Psoas muscle (tissue), 8 donors: ENCODE data around the gene WDR18. TPM values are rescaled to one million over a fixed set of nuclear protein-coding genes. Genes with fewer than 3 reads are reported as not detected.

Experiments used
- ATAC-seq, 4 donors: fragments of 200-7000 bp; cut with Tn5 transposase; one replicate each; pipeline ENCODE4 v1.9.1; 2020; ENCODE audit warnings: moderate library complexity in 3 of 4, mild to moderate bottlenecking in 2 of 4
- DNase-seq, 2 donors: peaks; one replicate each; pipeline ENCODE4 v3.0.0-alpha.2; 2020
- H3K27ac ChIP-seq: fragments of 200-600 bp; one replicate; pipeline ENCODE4 v1.8.0; 2022
- H3K27me3 ChIP-seq, 3 donors: fragments of 200-600 bp in 1 of 3; one replicate each; pipeline versions ENCODE4 v1.6.1 to v1.8.0; 2013 to 2022; ENCODE audit warnings: low read length in 2 of 3, mild to moderate bottlenecking in 2 of 3, moderate library complexity in 1 of 3; ENCODE audit not compliant: insufficient read depth in 3 of 3
- H3K36me3 ChIP-seq, 2 donors: fragments of 200-600 bp in 1 of 2; one replicate each; pipeline versions ENCODE4 v1.6.1 to v1.8.0; 2013 to 2022; ENCODE audit warnings: low read depth in 1 of 2, mild to moderate bottlenecking in 1 of 2, moderate library complexity in 1 of 2; ENCODE audit not compliant: insufficient read depth in 1 of 2
- H3K4me1 ChIP-seq: fragments of 200-600 bp; one replicate; pipeline ENCODE4 v1.8.0; 2022
- H3K4me3 ChIP-seq: fragments of 200-600 bp; one replicate; pipeline ENCODE4 v1.8.0; 2022; ENCODE audit warnings: mild to moderate bottlenecking
- H3K9me3 ChIP-seq: fragments of 200-600 bp; one replicate; pipeline ENCODE4 v1.8.0; 2022
- WGBS, 3 donors: extraction: QIAGEN DNeasy Blood & Tissue Kit; methylation state at CpG; one replicate each; pipeline versions ENCODE4 v1.1.6 to v1.1.7; 2013; 5-methylcytosine and 5-hydroxymethylcytosine counted together
- intact Hi-C, 2 donors: fragments of 100-400 bp; cut with DNase I; formaldehyde crosslinking; loops; one replicate each; pipeline versions ENCODE4 v1.11.0 to v1.14.2; 2022
- polyA plus RNA-seq, 3 donors: library from polyadenylated mRNA; stranded (reverse); fragments of 200-250 nt; gene quantifications; one replicate each; pipeline ENCODE4 v1.2.3, GENCODE V29; 2013
- total RNA-seq, 4 donors: library from RNA; stranded (reverse); fragmentation: NEBNext Ultra II Directional in 2 of 4; extraction: Animal tissue kit (Norgen Biotek cat#: 25700) in 2 of 4; gene quantifications; one replicate each; pipeline versions ENCODE4 v1.2.1 to v1.2.4, GENCODE V29; 2021 to 2023
- TF ChIP-seq, protein P1 (sequence below): fragments of 200-600 bp; IDR thresholded peaks from one replicate; pipeline ENCODE4 v1.8.0; 2022; ENCODE audit warnings: antibody characterized with exemption
- donor health status: healthy with polysubstance abuse.
- donor health status: DM: no; HTN: no; CAD: no; lungs with moderate emphysema.
- donor health status: Bipolar disorder and iron deficiency.
- donor health status: healthy.
- donor health status: DM: yes; HTN: yes; CAD: no.
- donor health status: DM: no; HTN: no; CAD: no.
- donor health status: DM: no; HTN: no; CAD: no.
- donor health status: DM: yes; HTN: yes; CAD: no.

The WDR18 gene
- total and polyA plus RNA-seq, 7 donors = 17.4 to 77.9 (median 28.0) TPM

DNA sequence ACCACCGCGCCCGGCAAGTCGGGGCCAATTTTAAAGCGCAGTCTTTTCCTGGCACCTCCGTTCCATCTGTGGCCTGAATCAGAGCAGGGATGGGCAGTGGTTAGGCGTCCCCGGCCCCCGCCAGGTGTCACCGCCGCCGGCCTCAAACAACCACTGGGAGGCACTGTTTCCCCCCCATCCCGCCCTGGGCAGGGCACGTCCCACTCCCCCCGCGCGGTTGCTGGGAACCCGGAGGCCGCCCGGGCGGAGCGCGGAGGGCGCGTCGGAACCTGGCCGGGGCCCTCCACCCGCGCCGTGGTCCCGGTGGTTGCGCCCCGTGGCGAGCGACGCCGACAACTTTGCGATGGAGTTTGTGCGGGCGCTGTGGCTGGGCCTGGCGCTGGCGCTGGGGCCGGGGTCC lies 15.9 kb downstream of the WDR18 start, which contains the start of gene GRIN3B:
GRIN3B (plus strand) TSS at position 325 of the 400 bp plus-strand sequence; CDS start at position 344, 19 bp downstream.
- TF ChIP-seq, protein P1, sequence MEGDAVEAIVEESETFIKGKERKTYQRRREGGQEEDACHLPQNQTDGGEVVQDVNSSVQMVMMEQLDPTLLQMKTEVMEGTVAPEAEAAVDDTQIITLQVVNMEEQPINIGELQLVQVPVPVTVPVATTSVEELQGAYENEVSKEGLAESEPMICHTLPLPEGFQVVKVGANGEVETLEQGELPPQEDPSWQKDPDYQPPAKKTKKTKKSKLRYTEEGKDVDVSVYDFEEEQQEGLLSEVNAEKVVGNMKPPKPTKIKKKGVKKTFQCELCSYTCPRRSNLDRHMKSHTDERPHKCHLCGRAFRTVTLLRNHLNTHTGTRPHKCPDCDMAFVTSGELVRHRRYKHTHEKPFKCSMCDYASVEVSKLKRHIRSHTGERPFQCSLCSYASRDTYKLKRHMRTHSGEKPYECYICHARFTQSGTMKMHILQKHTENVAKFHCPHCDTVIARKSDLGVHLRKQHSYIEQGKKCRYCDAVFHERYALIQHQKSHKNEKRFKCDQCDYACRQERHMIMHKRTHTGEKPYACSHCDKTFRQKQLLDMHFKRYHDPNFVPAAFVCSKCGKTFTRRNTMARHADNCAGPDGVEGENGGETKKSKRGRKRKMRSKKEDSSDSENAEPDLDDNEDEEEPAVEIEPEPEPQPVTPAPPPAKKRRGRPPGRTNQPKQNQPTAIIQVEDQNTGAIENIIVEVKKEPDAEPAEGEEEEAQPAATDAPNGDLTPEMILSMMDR = peak; percentile 31
- WGBS, 3 donors = 1 to 2% (median 1%) methylated on average over 31 to 43 of the region's 43 CpGs
- no peak within 1 kb of the TSS for H3K27ac ChIP-seq
- H3K36me3 ChIP-seq = no peaks in the 10 kb centered on the region
- peak; percentile 66 to 76 for DNase-seq
- H3K9me3 ChIP-seq = no peaks in the 10 kb centered on the region
- H3K4me1 ChIP-seq = no peaks in the 10 kb centered on the region
- intact Hi-C loops = no loop called here
- H3K27me3 ChIP-seq = peaks cover 0 to 76% (median 31%) of the 10 kb centered on the region in 3 donors
- no peak within 1 kb of the TSS for H3K4me3 ChIP-seq
- peak; percentile 19 to 46 (median 40) for ATAC-seq

DNA sequence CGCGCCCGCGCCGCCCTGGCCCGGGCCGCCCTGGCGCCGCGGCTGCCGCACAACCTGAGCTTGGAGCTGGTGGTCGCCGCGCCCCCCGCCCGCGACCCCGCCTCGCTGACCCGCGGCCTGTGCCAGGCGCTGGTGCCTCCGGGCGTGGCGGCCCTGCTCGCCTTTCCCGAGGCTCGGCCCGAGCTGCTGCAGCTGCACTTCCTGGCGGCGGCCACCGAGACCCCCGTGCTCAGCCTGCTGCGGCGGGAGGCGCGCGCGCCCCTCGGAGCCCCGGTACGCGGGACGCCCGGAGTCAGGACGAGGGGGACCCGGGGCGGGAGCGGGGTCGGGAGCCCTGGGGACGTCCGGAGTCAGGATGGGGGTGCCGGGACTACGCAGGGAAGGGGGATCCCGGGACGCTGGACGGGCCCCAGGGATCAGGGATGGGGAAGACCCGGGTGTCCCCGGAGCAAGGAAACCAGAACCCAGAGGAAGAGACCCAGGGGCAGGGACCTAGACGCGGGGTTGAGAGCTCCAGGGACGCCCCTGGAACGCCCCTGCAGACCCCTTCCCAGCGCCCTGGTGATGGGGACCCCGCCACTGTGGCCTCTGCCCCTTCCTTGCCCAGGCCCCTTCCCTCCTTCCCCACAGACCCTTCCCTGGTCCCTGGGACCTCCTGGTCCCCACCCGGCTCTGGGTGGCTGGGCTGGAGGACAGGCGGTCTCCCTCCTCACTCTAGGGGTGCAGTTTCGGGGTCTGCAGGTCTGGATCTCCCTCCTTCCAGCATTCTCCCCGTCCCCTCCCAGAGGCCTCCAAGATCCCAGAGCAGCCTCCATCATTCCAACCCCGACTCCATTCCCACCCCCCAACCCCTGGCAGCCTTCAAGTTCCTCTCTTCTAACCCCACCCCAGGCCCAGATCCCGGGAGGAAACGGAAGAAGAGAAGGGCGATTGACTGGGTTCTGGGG lies 16.7 kb downstream of the WDR18 start:
- H3K27me3 ChIP-seq = peaks cover 0 to 70% (median 31%) of the 10 kb centered on the region in 3 donors
- H3K4me1 ChIP-seq = no peaks in the 10 kb centered on the region
- no peaks in the 10 kb centered on the region for H3K9me3 ChIP-seq
- no peaks in the 10 kb centered on the region for H3K36me3 ChIP-seq
- TF ChIP-seq, protein P1 = no peak
- intact Hi-C loops = loop anchor here in 1 of 2 donors (1.0 kb wide), 1 partner anchor 144 kb away; no protein-coding TSS in a partner anchor
- no peak overlapping the region for H3K4me3 ChIP-seq
- DNase-seq (no peak), ATAC-seq (no peak)
- H3K27ac ChIP-seq = no peak overlapping the region
- 3 to 5% (median 4%) methylated on average over 51 to 73 of the region's 73 CpGs for WGBS, 3 donors

DNA sequence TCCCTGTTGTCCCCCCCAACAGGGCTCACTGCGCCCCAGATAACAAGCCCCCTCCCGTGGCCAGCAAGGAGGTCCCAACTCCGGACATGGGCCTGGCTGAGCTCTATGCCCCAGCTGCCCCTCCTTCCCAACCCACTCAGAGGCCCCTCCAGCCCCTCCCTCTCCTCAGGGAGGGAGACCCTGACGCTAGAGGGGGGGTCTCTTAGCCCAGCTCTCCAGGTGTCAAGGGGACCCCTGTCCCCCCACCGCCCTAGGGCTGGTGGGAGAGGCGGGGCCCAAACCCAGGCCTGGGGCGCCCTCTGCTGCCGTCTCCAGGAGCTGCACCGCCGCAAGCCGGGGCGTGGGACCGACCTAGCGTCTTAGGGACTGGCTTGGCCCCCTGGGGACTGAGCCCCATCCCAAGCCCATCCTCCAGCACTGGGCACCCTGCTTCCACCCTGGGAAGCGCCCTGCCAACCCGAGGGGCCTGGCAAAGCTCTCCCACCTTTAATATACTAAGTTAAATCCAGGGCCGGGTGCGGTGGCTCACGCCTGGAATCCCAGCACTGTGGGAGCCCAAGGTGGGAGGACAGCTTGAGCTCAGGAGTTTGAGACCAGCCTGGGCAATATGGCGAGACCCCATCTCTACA lies 17.5 kb downstream of the WDR18 start:
- Histone ChIP-seq H3K27ac (no peak overlapping the region), H3K4me1 (no peaks in the 10 kb centered on the region), H3K36me3 (no peaks in the 10 kb centered on the region), H3K27me3 (peaks cover 0 to 63% (median 31%) of the 10 kb centered on the region in 3 donors), H3K4me3 (no peak overlapping the region), H3K9me3 (no peaks in the 10 kb centered on the region)
- TF ChIP-seq, protein P1 = peak; percentile 87
- 7 to 12% (median 8%) methylated on average over 18 to 20 of the region's 20 CpGs for WGBS, 3 donors
- DNase-seq (peak in 1 of 2 donors; percentile 80), ATAC-seq (peak; percentile 54 to 84 (median 70))
- intact Hi-C loops = loop anchor here in 1 of 2 donors (1.0 kb wide), 1 partner anchor 144 kb away; no protein-coding TSS in a partner anchor

DNA sequence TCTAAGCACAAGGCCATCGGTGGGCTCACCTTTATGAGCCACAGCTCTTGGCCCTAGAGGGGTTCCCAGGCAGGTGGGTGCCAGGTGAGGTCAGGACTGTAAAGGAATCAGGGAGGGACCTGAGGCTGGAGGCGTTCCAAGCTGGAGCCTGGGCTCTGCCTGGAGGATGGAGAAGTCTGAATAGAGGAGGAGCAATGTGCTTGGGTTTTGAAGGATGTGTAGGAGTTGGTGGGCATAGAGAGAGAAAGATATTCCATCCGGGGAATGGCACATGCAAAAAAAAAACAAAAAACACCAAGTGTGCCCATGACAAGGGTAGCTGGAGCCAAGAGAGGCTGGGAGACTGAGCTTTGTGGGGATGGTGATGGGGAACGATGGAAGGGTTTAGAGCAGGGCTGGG lies 18.5 kb downstream of the WDR18 start:
- 65 to 68% (median 65%) methylated on average over 4 of the region's 4 CpGs for WGBS, 3 donors
- Histone ChIP-seq H3K36me3 (no peaks in the 10 kb centered on the region), H3K4me3 (no peak overlapping the region), H3K4me1 (no peaks in the 10 kb centered on the region), H3K27me3 (peaks cover 0 to 54% (median 29%) of the 10 kb centered on the region in 3 donors), H3K27ac (no peak overlapping the region), H3K9me3 (no peaks in the 10 kb centered on the region)
- TF ChIP-seq, protein P1 = no peak
- intact Hi-C loops = no loop called here
- DNase-seq = no peak
- ATAC-seq = no peak
